B cell (primary cell): ENCODE data around the gene ARL5A.

ENCODE experiments used
- EZH2 ChIP-seq: IDR thresholded peaks from 2 replicates; pipeline ENCODE4 v1.6.1; 2012; ENCODE audit warnings: borderline replicate concordance, low read depth, mild to moderate bottlenecking, moderate library complexity, low read length; ENCODE audit not compliant: insufficient read depth, poor library complexity, severe bottlenecking
- TF ChIP-seq, protein P1 (sequence below): fragments of 200-600 bp; IDR thresholded peaks from one replicate; pipeline ENCODE4 v1.8.0; 2022; ENCODE audit warnings: antibody characterized with exemption, mild to moderate bottlenecking

DNA sequence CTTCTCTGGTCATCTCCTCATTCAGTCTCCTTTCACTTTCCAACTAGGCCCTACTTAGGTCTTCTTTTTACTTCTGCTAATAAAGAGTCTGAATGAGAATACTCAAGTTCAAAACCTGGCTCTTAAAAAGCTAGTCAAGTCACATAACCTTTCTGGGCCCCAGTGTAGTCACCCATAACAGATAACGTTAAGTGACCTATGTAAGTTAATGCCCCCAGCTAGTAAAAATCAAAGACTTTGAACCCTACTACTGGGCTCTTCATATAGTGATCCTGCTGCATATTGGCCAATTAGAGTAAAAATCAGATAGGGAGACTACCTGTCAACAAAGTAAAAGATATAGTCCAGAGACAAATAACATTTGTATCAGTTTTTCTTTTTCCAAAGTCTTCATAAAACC is 17.7 kb downstream of the ARL5A start:
- TF ChIP-seq, protein P1, sequence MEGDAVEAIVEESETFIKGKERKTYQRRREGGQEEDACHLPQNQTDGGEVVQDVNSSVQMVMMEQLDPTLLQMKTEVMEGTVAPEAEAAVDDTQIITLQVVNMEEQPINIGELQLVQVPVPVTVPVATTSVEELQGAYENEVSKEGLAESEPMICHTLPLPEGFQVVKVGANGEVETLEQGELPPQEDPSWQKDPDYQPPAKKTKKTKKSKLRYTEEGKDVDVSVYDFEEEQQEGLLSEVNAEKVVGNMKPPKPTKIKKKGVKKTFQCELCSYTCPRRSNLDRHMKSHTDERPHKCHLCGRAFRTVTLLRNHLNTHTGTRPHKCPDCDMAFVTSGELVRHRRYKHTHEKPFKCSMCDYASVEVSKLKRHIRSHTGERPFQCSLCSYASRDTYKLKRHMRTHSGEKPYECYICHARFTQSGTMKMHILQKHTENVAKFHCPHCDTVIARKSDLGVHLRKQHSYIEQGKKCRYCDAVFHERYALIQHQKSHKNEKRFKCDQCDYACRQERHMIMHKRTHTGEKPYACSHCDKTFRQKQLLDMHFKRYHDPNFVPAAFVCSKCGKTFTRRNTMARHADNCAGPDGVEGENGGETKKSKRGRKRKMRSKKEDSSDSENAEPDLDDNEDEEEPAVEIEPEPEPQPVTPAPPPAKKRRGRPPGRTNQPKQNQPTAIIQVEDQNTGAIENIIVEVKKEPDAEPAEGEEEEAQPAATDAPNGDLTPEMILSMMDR = no peak
- no peak for TF ChIP-seq EZH2
